ENCODE measurements around the gene GCK. TPM values are rescaled to one million over a fixed set of nuclear protein-coding genes. Genes with fewer than 3 reads are reported as not detected.

The GCK gene
- total RNA-seq, 4 donors from 2014 or later = 0.52 TPM; not detected in 3

- Histone ChIP-seq H3K36me3 (no peaks in the 10 kb centered on the region), H3K27ac (no peak overlapping the region), H3K27me3 (peaks cover 22% of the 10 kb centered on the region), H3K4me1 (peaks cover 8% of the 10 kb centered on the region), H3K9me3 (no peaks in the 10 kb centered on the region), H3K4me3 (no peak overlapping the region)
- 57% methylated on average over 14 of the region's 18 CpGs for WGBS
- TF ChIP-seq POLR2AphosphoS5 (IDR thresholded peaks at IDR 0.05) (no peak), CTCF (IDR thresholded peaks at IDR 0.05) (no peak), POLR2A (IDR thresholded peaks at IDR 0.05) (no peak), EP300 (IDR thresholded peaks at IDR 0.05) (no peak)
- DNase-seq (ENCODE audit: low spot score in 2 of 2) = no peak
These were observed 35.1 kb upstream of the GCK start for GRCh38 chr7:44224080-44224973.

- H3K27me3 ChIP-seq = peaks cover 22% of the 10 kb centered on the region
- no peak overlapping the region for H3K27ac ChIP-seq
- peaks cover 3% of the 10 kb centered on the region for H3K9me3 ChIP-seq
- TF ChIP-seq EP300 (IDR thresholded peaks at IDR 0.05) = no peak
- TF ChIP-seq POLR2A (IDR thresholded peaks at IDR 0.05) = no peak
- TF ChIP-seq CTCF (IDR thresholded peaks at IDR 0.05) = no peak
- TF ChIP-seq POLR2AphosphoS5 (IDR thresholded peaks at IDR 0.05) = no peak
- no peak overlapping the region for H3K4me3 ChIP-seq
- no peak for DNase-seq (ENCODE audit: low spot score in 2 of 2)
- peaks cover 8% of the 10 kb centered on the region for H3K4me1 ChIP-seq
- WGBS = 63% methylated on average over 5 of the region's 5 CpGs
- no peaks in the 10 kb centered on the region for H3K36me3 ChIP-seq
These were observed 34.3 kb upstream of the GCK start for GRCh38 chr7:44223362-44224079.

- no peak for DNase-seq (ENCODE audit: low spot score in 2 of 2)
- 85% methylated on average over 5 of the region's 11 CpGs for WGBS
- Histone ChIP-seq H3K27ac (no peak overlapping the region), H3K9me3 (peaks cover 5% of the 10 kb centered on the region), H3K4me3 (no peak overlapping the region), H3K36me3 (no peaks in the 10 kb centered on the region), H3K4me1 (peaks cover 8% of the 10 kb centered on the region), H3K27me3 (peaks cover 19% of the 10 kb centered on the region)
- TF ChIP-seq CTCF (IDR thresholded peaks at IDR 0.05) = no peak
These were observed 33.6 kb upstream of the GCK start for GRCh38 chr7:44222776-44223261.

GRCh38 chr7:44222074-44222473, 32.8 kb upstream of the GCK start:
- no peak for TF ChIP-seq CTCF (IDR thresholded peaks at IDR 0.05)
- no peak for TF ChIP-seq POLR2A (IDR thresholded peaks at IDR 0.05)
- TF ChIP-seq POLR2AphosphoS5 (IDR thresholded peaks at IDR 0.05) = no peak
- TF ChIP-seq EP300 (IDR thresholded peaks at IDR 0.05) = no peak
- H3K4me3 ChIP-seq = no peak overlapping the region
- 83% methylated on average over 11 of the region's 11 CpGs for WGBS
- H3K27ac ChIP-seq = no peak overlapping the region
- no peaks in the 10 kb centered on the region for H3K36me3 ChIP-seq
- peaks cover 19% of the 10 kb centered on the region for H3K27me3 ChIP-seq
- H3K9me3 ChIP-seq = peaks cover 5% of the 10 kb centered on the region
- DNase-seq (ENCODE audit: low spot score in 2 of 2) = no peak
- H3K4me1 ChIP-seq = peaks cover 8% of the 10 kb centered on the region

- no peak for DNase-seq (ENCODE audit: low spot score in 2 of 2)
- WGBS = 71% methylated on average over 23 of the region's 30 CpGs
- H3K4me1 ChIP-seq = peaks cover 8% of the 10 kb centered on the region
- no peak for TF ChIP-seq POLR2AphosphoS5 (IDR thresholded peaks at IDR 0.05)
- no peak for TF ChIP-seq POLR2A (IDR thresholded peaks at IDR 0.05)
- TF ChIP-seq CTCF (IDR thresholded peaks at IDR 0.05) = no peak
- no peak for TF ChIP-seq EP300 (IDR thresholded peaks at IDR 0.05)
- peaks cover 5% of the 10 kb centered on the region for H3K9me3 ChIP-seq
- no peak overlapping the region for H3K4me3 ChIP-seq
- peaks cover 14% of the 10 kb centered on the region for H3K27me3 ChIP-seq
- H3K36me3 ChIP-seq = no peaks in the 10 kb centered on the region
- no peak overlapping the region for H3K27ac ChIP-seq
These were observed 32.1 kb upstream of the GCK start for GRCh38 chr7:44221231-44221791.
